Measurements from ENCODE around the gene SAMD11. TPM values are rescaled to one million over a fixed set of nuclear protein-coding genes. Genes with fewer than 3 reads are reported as not detected.
A peak's percentile ranks its signal among the peaks of the same experiment; 100 is the strongest.

SAMD11 gene
- total and polyA plus RNA-seq, 2 of the 13 experiments (the other 11 are each of a cell fraction or from before 2014, with no cell fraction given) = 0.11 TPM; not detected in 1

GRCh38 chr1:979744-980072, 56.0 kb downstream of the SAMD11 start:
- Histone ChIP-seq H3K36me3 (replicated peaks in 1 of 2; ENCODE audit: control insufficient read depth in 1 of 2, insufficient read depth in 2 of 2, low read length in 2 of 2) (no peaks in the 10 kb centered on the region), H3K4me3 (replicated peaks in 1 of 3; ENCODE audit: insufficient read depth in 1 of 3, low read depth in 2 of 3, low read length in 3 of 3) (peak overlapping the region in 1 of 3 experiments; percentile 70; a peak in 1 of 6 replicates), H3K9ac (ENCODE audit: insufficient read depth, low read depth, low read length) (no peak overlapping the region), H4K20me1 (ENCODE audit: insufficient read depth, low read length) (no peaks in the 10 kb centered on the region), H3K4me2 (ENCODE audit: low read depth, low read length) (peak overlapping the region; percentile 74), H3K79me2 (ENCODE audit: insufficient read depth, low read length) (no peaks in the 10 kb centered on the region), H3K27me3 (ENCODE audit: control insufficient read depth in 1 of 2, insufficient read depth in 2 of 2, low read length in 2 of 2) (peaks cover 22 to 50% of the 10 kb centered on the region in 2 experiments), H3K4me1 (ENCODE audit: insufficient read depth, low read length) (peaks cover 55% of the 10 kb centered on the region), H2AFZ (ENCODE audit: low read length) (no peak overlapping the region), H3K9me3 (ENCODE audit: low read length) (no peaks in the 10 kb centered on the region), H3K27ac (ENCODE audit: extremely low read length, insufficient read depth, low read length) (no peak overlapping the region)
- no peak for ATAC-seq
- WGBS (ENCODE audit: low lambda C conversion rate) = 73% methylated on average over 5 of the region's 9 CpGs
- CTCF ChIA-PET (ENCODE audit: low intra/inter-chr PET ratio, low total read pairs) = no interaction called here
- POLR2A ChIA-PET = no interaction called here
- DNase-seq (ENCODE audit: low spot score) = no peak
- in situ Hi-C loops (cut with HindIII; ENCODE audit: extremely low pct_ligation_motif_present, low pct_unique_long_range_greater_than_20kb) = no loop called here
- BruUV-seq (replicated peaks) = no TSS peak
- intact Hi-C loops (cut with micrococcal nuclease; ENCODE audit: unreplicated experiment) = no loop called here
- no peak for FAIRE-seq
- no peak for TF ChIP-seq ATF4 (CRISPR knock-in tag; IDR thresholded peaks at IDR 0.05)
- TF ChIP-seq PAX8 (CRISPR knock-in tag; IDR thresholded peaks at IDR 0.05; ENCODE audit: borderline replicate concordance) = no peak
- peak; percentile 54; the same call in 1 of the 2 replicates for TF ChIP-seq ZBTB38 (CRISPR knock-in tag; IDR thresholded peaks at IDR 0.05)
- no peak for TF ChIP-seq IRF1 (CRISPR knock-in tag; IDR thresholded peaks at IDR 0.05; ENCODE audit: low read depth)
- no peak for TF ChIP-seq KMT2A (CRISPR knock-in tag; IDR thresholded peaks at IDR 0.05)
- no peak for TF ChIP-seq TERF1 (CRISPR knock-in tag; IDR thresholded peaks at IDR 0.05)
- TF ChIP-seq ZNF574 (CRISPR knock-in tag; IDR thresholded peaks at IDR 0.05) = no peak
- no peak for TF ChIP-seq ZNF407 (CRISPR knock-in tag; IDR thresholded peaks at IDR 0.05; ENCODE audit: not compliant biosample characterization)
- no peak for TF ChIP-seq CBX1 (IDR thresholded peaks at IDR 0.05; ENCODE audit: low read depth)
- TF ChIP-seq ZMYM2 (CRISPR knock-in tag; IDR thresholded peaks at IDR 0.05) = 0 out of 2 replicates have a peak, but pooled peaks have one; percentile 17
- TF ChIP-seq POLR2A (IDR thresholded peaks at IDR 0.05; ENCODE audit: insufficient read depth in 1 of 2, low read depth in 2 of 2, low read length in 2 of 2) = no peak

Measured in HepG2 (cell line).